Islet precursor cell (in vitro differentiated cells): ENCODE results near the gene LEMD3.

ENCODE experiments used
- DNase-seq: peaks from one replicate; pipeline ENCODE4 v3.0.0-alpha.2; 2018

Gene LEMD3

DNA sequence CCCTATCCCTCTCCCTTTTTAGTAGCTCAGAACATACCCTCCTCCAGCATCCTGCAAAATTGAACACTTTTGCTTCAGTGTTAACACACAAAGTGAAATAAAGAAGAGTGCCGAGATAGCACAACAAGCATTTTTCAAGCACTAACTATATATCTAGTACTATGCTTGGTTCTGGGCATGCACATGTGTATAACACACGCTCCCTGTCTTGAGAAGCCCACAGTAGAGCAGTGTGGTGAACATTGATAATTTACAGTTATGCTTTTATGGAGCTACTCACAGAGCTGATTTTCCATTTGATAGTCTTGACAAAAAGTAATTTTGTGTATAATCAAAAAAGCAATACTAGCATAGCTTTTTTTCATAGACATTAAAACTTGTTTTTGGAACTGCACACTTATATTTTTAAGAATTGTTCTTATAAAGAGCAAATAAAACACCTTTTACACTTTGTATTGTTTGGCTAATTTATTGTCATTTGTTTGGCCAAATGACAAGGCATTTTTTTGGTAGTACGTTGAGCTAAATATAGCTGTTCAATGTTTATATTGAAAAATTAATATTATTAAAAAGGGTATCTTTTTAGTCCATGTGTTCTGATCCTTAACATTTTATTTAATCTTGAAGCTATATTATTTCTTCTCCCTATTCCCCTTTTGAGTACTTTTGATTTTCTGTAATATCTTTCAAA, 39.7 kb downstream of the LEMD3 start:
- DNase-seq = no peak

DNA sequence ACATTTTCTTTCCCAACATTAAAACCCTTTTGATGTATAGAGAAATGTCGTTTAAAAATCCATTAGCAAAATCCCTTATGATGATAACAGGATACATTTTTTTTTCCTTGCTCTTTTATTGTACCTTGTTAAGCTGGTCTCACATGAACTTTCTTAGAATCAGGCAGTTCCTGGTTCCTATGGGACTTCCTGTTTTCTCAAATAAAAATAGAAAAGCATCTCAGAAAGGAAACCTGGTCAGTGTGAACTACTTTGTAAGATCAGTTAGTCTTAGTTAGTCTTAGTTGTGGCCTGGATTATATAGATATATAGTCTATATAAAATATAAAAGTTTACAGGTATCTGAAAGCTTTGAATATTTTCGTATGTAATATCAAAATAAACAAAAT, 40.3 kb downstream of the LEMD3 start:
- DNase-seq = no peak

DNA sequence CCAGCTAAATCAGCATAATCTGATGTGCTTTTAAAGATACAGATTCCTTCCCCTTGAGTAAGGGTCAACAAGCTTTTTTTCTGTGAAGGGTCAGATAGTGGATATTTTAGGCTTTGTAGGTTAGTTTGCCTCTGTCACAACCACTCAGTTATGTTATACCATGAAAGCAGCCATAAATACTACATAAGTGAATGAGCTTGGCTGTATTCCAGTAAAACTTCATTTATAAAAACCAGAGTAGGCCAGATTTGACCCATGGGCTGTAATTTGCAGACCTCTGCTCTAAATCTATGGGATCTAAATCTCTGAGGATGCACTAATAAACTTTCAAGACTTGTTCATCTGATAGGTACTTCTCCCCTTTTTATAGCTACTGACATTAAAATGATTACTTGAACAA, 47.7 kb downstream of the LEMD3 start:
- no peak for DNase-seq

DNA sequence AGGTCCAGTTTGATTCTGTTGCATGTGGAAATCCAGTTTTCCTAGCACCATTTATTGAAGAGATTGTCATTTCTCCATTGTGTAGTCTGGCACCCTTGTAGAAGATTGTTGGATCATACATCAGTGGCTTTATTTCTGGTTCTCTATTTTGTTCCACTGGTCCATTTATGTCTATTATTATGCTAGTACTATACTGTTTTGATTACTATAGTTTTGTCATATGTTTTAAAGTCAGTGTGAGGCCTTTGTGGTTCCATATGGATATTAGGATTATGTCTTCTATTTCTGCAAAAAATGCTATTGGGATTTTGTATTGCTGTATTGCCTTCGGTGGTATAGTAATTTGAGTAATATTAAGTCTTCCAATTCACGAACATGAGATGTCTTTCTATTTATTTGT, 51.4 kb downstream of the LEMD3 start:
- no peak for DNase-seq

DNA sequence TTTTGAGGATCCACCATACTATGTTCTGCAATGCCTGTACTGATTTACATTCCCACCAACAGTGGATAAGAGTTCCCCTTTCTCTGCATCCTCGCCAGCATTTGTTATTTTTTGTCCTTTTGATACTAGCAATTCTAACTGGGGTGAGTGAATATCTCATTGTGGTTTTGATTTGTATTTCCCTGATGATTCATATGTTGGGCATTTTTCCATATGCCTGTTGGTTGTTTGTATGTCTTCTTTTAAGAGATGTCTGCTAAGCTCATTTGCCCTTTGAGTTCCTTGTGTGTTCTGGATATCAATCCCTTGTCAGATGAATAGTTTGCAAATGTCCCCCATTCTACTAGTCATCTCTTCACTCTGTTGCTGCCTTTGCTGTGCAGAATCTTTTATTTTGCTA, 60.1 kb downstream of the LEMD3 start:
- DNase-seq = no peak

DNA sequence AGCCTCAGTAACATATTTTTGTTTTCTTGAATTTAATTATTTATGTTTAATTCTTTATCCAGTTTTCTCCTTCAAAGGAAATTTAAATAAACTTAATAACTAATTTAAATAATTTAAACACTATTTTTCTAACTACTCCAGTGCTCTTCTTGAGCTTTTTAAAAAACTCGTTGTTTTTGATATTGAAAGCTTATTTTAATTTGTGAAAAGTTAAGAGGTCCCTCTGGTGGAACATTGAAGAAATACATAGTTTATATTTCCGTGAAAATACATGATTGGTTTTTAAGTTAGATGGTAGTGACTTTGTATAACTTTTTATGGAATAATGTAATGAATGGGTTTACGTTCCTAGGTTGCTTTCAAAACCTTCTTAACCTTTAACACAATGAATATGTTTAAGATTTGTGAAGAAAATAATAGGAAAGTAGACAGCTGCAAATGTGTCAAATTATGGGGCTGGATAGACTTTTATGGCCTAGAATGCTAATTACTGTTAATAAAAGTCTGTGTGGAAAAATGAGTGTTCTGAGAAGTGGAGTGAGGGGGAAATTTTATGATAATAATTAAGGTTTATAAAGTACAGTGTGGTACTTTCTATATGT, 63.2 kb downstream of the LEMD3 start:
- no peak for DNase-seq

DNA sequence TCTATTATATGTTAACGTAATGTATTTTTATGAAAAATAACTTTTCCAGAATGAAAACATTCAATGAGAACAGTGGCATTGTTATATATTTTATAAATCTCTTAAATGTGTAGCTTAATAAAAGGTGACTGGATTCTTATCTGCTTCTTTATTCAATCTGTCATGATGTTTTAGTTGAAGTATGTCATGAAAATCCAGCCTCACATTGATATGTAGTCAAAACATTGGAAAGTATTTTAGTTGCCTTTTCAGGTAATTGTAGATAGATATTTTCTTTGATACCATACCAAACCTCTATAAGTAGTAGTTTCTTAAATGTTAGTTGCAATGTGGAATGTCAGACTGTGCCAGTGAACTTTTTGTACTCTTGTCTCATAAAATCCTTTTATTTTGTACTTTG, 67.8 kb downstream of the LEMD3 start:
- no peak for DNase-seq

DNA sequence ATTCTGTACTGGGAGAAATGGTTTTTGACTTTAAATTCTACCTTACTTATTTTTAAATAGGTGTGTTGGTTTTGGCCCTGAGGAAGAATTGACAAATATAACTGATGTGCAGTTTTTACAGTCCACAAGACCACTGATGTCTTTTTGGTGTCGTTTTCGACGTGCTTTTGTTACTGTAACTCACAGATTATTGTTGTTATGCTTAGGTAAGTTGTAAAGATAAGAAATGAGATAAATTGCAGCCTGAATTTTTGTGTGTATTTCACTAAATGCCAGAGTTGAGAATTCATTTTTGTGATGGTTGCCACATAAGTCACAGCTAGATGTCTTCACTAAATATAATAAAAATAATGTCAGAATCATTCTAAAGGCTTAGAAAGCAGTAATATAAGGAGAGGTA, 69.2 kb downstream of the LEMD3 start:
- no peak for DNase-seq

DNA sequence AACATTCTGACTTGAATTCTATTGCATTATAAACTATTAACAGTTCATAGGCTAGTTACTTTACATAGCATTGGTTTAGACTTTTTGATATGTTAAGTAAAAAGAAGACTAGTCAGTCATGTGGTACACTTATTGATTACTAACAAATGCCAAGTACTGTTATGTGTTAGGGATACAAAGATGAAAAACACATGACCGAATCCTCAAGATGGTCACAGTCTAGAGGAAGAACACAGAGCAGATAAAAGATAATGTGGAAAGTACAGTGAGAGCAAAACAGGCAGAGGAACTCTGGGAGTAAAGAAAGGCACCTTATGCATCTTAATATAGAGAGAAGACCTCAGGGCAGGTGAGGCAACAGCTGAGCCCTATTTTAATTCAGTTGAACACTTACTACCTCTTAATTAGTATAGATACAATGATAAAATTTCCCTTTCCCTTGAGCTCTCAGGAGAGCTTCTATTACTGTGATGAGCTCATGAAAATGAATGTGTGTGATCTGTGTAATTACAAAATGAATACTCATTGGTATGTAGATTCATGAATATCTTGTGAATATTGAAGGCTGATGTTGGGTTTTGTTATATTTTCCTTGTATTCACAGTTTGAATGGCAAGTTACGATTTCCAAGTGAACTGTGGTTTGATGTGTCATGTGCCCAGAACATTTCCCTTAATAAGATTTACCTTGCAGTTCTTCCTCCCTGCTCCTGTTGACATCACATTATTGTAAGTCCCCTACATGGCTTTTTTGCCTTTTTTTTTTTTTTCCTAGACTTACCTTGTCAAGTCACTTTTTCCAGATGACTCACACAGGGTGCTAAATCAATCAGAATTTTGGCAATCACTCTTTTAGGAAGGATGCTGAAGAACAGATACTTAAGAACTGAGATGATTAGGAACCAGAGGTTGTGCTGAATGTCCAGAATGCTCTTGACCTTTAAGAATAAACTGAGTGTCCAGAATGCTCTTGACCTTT, 79.6 kb downstream of the LEMD3 start:
- no peak for DNase-seq

DNA sequence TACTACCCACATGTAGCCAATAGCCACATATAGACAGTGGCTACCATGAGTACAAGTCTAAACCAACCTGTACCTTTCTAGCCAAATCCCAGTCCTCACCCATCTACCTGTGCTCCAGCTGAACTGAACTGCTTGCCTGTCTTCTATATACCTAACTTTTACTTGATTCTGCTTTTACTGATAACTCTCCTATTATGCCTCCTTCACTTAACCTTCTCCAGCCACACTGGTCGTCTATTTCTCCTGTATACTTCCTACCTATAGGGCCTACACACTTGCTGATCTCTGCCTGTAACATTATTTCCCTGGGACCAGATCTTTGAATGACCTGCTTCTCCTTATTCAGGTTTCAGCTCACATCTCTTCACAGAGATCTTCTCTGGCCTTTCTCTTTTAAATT, 83.1 kb downstream of the LEMD3 start:
- no peak for DNase-seq

DNA sequence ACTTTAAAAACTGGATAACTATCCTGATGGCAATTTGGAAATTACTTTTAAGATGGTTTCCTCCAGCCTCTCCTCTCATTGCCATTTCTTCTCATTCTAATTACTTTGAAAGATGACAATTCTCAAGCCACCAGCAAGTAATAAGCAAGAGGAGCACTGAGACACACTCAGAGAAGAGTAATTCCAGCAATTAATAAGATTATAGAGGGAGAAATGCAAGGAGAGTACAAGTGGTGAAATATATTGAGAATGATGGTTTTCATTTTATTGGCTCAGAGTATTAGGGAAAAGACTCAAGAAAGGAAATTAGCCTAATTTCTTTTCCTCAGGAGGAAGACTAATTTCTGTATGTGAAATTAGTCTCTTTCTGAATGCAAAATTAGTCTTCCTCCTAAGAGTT, 88.6 kb downstream of the LEMD3 start:
- no peak for DNase-seq

DNA sequence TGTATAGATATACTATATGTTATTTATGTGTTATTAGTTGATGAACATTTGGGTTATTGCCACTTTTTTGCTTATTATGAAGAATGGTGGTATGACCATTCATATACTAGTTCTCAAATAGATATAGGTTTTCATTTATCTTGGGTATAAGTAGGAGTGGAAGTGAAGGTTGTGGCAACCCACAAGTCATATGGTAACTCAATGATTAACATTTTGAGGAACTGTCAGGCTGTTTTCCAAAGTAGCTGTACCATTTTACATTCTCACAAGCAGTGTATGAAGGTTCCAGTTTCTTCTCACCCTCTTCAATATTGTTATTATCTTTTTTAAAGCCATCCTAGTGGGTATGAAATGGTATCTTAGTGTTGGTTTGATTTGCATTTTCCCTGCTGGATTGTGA, 90.1 kb downstream of the LEMD3 start:
- DNase-seq = no peak

DNA sequence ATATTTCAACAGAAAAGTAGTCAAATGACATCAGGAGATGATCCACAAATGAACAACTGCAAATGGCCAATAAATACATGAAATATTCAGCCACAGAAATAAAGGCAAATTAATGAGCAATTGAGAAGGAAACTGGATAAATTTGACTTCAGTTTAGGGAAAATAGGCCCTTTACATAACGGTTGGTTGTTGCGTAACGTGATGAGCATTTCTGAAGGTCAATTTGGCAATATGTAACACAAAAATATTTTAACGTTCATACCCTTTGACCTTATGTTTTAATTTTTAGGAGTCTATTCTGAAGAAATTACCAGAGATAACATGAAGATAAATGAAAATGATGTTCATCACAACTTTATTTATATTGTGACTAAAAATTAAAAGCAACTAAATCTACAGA, 94.4 kb downstream of the LEMD3 start:
- no peak for DNase-seq

DNA sequence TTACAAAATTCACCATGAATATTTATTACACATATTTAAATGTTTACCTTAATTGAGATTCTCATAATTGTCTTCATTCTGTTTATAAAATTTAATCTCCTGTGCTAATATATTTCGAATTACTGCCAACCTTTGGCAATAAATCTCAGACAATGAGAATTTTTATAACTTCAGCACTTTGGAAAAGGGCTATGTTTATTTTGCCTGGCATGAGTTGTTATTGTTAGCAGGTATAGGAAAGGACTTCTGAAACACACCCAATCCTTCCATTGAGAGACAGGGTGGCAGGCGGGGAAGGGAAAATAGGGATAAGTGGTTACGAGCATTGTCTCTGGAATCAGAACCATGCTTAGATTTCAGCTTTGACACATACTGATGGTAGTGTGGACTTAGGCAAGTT, 97.0 kb downstream of the LEMD3 start:
- DNase-seq = no peak

DNA sequence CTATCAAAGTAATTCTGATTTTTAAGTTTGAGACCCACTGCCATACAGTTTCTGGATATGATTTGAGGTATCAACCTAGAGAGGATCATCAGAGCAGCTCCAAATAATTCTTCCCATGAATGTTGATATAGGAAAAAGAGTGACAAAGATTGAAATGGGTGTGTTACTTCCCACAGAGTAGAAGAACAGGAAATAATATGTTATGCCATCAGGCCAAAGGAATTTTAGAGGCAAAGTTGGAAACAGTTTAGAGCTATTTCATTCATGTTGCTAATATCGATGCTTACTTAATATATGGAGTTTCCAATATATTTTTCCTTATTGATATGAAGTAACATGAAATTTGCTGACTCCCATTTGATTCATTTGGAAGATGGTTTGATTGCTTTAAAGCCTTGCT, 100.2 kb downstream of the LEMD3 start:
- DNase-seq = no peak

DNA sequence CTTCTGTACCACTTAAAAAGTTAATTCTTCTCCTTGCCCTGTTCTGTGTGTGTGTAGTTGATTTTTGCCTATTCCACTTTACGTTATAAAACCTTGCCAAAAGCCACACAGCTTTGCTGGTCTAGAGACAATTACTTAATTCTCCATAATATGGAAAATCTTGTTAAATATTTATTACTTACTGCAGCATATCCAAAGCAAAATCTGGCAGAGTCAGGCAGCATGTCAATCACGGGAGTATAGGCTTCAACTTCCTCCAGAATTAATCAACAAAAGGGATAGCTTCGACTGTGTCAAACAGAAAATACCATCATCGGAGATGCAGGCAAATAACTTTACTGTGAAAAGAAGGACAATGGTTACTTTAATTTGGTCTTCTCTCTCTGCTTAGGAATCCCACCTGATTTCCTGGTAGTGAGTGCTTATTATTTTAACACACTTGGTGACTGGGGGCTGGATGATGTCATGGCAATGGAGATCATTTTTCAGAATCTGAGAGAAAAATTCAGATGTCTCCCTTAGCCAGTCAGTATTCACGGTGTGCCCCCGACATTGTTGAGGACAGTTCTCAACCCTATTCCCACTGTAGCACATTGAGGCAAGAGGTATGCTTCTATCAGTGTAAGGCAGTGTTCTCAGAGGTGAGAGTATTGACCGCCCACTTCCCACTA, 105.4 kb downstream of the LEMD3 start:
- no peak for DNase-seq

DNA sequence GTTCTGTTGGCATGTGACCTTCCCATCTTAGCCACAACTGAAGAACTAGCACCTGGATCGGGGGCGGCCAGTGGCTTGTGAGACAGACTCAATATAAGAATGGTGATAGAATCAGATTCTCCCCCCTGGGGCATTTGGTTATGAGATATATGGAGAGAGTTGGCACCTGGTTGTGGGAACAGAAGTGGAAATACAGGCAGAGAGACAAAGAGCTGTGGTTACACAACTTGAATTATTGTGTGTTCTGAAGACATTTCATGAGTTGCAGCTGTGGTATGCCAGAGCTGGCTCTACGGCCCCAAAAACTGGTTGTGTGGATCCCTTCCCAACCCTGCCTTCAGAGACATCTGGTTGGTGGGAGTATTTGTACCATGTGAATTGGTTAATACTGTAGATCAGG, 106.2 kb downstream of the LEMD3 start:
- DNase-seq = no peak

DNA sequence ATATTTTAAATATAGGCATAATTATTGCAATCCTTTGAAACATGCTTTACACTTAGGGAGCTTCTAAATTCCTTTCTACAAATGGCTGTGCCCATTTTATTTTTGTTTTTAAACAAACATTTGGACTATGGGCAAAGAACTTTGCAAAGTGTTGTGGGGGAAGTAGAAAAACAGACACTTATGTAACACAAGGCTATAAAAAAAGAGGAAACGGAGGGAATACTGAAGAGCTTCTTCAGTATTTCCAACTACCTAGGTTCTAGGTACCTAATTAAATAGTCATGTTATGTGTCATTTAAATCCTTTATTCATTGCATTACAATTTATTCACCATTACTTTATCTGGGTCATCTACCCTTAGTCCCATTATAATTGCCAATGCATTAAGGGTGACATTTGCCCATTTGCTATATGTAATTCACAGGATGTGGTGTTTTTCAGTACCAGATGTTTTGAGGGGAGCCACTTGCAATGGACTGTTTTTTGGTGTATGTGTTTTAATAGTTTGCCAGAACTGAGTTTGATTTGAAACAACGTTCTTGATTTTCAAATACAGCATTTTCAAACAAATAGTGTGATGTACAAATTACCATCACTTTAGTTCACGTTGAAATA, 107.6 kb downstream of the LEMD3 start:
- DNase-seq = no peak

DNA sequence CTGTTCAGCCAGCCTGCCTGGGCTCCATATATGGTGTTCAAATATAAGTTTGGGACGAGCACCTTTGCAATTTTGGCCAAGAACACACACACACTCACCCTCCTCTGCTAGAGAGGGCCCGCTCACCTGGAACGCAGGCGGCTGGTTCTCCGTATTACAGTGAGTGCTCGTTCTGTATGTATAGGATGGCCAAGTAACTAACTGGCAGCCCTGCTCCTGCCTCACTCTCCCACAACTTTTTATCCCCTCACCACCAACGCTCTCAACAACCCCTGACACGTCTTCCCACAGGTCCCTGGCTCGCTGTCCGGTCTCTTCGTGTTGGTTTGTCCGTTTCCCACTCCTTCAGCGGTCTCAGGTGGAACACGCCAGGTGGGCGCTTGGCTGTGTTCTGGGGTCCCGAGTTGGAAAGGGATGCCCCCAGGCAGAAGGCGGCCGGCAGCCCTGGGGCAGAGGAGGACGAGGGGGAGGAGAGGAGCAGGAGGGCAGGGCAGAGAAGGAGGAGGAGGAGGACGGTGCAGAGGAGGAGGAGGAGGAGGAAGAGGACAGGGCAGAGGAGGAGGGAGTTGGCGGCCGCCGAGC, 108.7 kb downstream of the LEMD3 start:
- DNase-seq = no peak

DNA sequence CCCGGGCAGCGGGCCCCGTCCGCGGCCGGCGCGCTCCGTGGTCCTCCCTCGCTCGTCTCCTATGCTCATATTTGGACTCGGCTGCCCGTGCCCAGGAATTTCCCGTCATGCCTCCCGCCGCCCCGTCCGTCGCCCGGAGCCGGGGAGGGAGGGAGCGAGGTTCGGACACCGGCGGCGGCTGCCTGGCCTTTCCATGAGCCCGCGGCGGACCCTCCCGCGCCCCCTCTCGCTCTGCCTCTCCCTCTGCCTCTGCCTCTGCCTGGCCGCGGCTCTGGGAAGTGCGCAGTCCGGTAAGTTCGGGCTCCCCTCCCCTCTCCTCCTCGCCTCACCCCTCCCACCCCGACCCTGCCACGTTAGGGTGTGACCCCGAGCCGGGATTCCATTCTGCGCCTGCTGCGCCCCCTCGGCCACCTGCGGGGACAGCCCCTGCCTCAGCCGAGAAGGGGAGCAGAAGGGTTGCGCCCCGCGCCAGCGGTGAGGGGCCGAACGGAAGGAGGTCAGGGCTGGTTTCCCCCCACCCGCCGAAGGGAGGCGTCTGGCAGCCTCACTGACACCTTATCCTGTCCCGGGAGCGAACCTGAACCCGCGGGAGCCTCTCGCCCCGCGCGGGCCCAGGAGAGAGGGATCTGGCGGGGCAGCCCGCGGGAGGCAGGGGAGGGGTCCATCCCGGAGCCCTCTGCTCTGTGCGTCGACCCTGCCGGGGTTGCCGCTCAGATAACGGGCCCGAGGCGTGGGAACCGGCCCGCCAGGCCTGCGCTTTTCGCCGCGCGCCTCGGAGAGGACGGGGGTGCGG, 109.4 kb downstream of the LEMD3 start, which contains the start of gene MSRB3:
Gene MSRB3, plus strand, starts transcription at position 108 of the 793 bp plus-strand sequence. CDS start 29,897 bp downstream, outside the sequence.
- DNase-seq = peak; percentile 94

DNA sequence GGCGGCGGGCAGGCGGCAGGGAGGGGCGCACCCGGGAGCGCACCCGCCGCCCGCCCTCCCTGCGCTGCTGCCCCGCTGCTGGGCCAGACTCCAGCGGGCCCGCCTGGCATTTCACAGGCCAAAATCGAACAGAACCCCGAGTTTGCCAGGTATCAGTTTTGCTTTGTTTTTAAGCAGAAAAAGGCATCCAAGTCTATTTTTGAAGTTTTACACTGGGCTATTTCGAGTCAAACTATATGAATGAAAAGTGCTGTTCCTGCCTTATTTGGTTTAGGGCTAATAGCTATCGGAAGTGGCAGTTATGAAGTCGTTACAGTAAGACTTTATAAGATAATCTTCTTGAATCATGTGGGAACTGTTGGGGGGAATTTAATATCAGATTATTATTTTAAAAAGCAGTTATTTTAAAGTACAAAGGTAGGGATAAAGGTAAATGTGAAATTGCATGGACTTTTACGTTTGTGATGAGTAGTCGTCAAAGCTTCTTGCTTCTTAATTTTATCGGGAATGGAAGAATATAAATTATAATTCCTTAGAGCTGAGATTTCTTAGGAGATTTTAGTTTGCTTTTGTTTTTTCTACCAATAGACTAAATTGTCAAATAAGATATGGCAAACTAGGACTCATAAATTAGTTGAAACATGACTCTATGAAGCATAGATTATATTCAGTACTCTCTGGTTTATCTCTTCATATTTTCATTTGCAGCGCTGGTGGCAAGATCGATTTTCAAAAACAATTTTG, 110.2 kb downstream of the LEMD3 start:
- no peak for DNase-seq
